HG02943 (cell line): Measurements from ENCODE around the gene TUBB2B.

Source experiments
- ATAC-seq: cut with Tn5 transposase; IDR thresholded peaks from one replicate; pipeline ENCODE4 v1.9.1; 2021; ENCODE audit warnings: mild to moderate bottlenecking, low read depth, moderate library complexity; ENCODE audit not compliant: unreplicated experiment

The TUBB2B gene

GRCh38 chr6:3235486-3235885 lies 8.0 kb upstream of the TUBB2B start:
- ATAC-seq = no peak

- ATAC-seq = no peak
Measured at GRCh38 chr6:3233904-3234303, 6.5 kb upstream of the TUBB2B start.

- ATAC-seq = no peak
Measured at GRCh38 chr6:3233321-3233720, 5.9 kb upstream of the TUBB2B start.

GRCh38 chr6:3232017-3232945 lies 4.8 kb upstream of the TUBB2B start:
- ATAC-seq = no peak

GRCh38 chr6:3231247-3232016 lies 4.0 kb upstream of the TUBB2B start:
- no peak for ATAC-seq

GRCh38 chr6:3230900-3231246 lies 3.4 kb upstream of the TUBB2B start:
- no peak for ATAC-seq

- ATAC-seq = no peak
Measured at GRCh38 chr6:3230256-3230882, 2.9 kb upstream of the TUBB2B start.

- no peak for ATAC-seq
Measured at GRCh38 chr6:3229566-3230178, 2.2 kb upstream of the TUBB2B start.

- no peak for ATAC-seq
Measured at GRCh38 chr6:3228771-3229565, 1.5 kb upstream of the TUBB2B start.

GRCh38 chr6:3228046-3228671 lies 706 bp upstream of the TUBB2B start:
- no peak for ATAC-seq

- no peak for ATAC-seq
Measured at GRCh38 chr6:3226481-3227362, 731 bp downstream of the TUBB2B start.

GRCh38 chr6:3226042-3226441 lies 1.4 kb downstream of the TUBB2B start:
- no peak for ATAC-seq

GRCh38 chr6:3222506-3223038 lies 4.9 kb downstream of the TUBB2B start:
- no peak for ATAC-seq

GRCh38 chr6:3221578-3221977 lies 5.9 kb downstream of the TUBB2B start:
- no peak for ATAC-seq

- no peak for ATAC-seq
Measured at GRCh38 chr6:3220366-3220765, 7.1 kb downstream of the TUBB2B start.

- ATAC-seq = no peak
Measured at GRCh38 chr6:3218266-3218665, 9.2 kb downstream of the TUBB2B start.

GRCh38 chr6:3217286-3217685 lies 10.2 kb downstream of the TUBB2B start:
- no peak for ATAC-seq

- no peak for ATAC-seq
Measured at GRCh38 chr6:3214898-3215297, 12.6 kb downstream of the TUBB2B start.
